NCI-H446 (cell line): ENCODE measurements around the gene FAM20C.

Experiments
- DNase-seq, 2 experiments: peaks; one replicate each; lab custom pipeline; 2025; lab: John Stamatoyannopoulos, UW

FAM20C gene

DNA sequence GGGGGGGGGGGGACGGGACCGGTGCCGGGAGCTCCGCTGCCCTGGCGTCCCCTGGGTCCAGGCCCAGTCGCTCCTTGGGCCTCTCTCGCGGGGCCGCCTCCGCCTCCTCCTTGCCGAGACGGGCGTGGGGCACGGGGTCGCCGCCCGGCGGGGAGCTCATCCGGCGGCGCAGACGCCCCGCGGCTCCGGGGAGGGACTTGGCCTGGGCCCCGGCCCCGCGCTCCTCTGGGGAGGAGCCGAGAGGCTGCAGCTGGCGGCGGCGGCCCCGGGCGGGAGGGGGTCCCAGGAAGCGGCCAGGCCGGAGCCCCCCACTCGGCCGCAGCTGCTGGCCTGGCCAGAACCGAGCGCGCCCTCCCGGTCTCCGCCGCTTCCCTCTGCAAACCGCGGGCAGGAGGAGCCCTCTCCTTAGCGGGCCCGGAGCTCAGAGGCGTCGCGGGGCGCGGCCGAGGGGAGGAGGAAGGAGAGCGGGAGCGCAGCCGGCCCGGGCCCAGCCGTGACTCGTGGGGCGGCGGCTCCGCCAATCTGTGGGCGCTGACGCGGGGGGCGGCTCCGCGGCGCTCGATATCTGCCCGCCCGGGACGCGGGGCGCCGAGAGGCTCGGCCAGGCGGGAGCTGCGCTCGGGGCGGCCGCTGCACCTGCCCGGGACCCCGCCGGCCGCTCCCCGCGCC, at the start of gene FAM20C:
Gene FAM20C, plus strand, starts transcription at position 591 of the 669 bp plus-strand sequence. CDS start 629 bp downstream, outside the sequence.
- peak; percentile 59 to 80 for DNase-seq

GRCh38 chr7:143145-143751, 49.1 kb upstream of the FAM20C start:
- DNase-seq: no peak

DNA sequence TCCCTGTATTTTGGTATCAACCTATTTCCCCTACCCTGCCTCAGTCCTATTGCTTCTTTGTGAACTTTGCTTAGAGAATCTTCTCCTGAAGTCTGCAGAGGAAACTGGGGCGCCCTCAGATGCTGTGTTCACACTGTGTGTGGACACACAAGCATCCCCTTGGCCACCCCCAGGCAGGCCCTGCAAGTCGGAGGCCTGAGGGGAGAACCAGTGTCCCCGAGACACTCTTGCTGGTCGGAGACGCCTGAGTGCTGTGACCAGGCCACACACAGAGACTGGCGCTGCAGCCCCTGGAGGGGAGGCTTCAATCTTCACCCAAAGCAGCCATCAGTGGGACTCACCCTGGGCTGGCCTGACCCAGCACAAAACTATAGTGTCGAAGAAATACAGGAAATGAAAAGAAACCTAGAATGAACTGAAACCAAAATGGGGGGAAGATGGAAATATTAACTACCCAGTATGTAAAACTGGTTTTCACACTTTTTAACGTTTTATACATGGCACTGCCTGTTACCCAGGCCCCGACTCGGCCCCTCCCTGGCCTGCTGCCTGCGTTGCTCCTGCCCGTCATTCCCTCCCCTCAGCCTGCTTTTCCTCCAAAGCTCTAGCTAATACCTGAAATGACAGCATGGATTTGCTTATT, 48.4 kb upstream of the FAM20C start:
- DNase-seq: no peak

GRCh38 chr7:144454-144826, 47.9 kb upstream of the FAM20C start:
- DNase-seq: no peak

- DNase-seq: no peak
These were observed 46.5 kb upstream of the FAM20C start for GRCh38 chr7:145863-146262.

GRCh38 chr7:148543-148931, 43.8 kb upstream of the FAM20C start:
- no peak for DNase-seq

GRCh38 chr7:148932-149790, 43.2 kb upstream of the FAM20C start:
- DNase-seq: peak; percentile 96 to 99

DNA sequence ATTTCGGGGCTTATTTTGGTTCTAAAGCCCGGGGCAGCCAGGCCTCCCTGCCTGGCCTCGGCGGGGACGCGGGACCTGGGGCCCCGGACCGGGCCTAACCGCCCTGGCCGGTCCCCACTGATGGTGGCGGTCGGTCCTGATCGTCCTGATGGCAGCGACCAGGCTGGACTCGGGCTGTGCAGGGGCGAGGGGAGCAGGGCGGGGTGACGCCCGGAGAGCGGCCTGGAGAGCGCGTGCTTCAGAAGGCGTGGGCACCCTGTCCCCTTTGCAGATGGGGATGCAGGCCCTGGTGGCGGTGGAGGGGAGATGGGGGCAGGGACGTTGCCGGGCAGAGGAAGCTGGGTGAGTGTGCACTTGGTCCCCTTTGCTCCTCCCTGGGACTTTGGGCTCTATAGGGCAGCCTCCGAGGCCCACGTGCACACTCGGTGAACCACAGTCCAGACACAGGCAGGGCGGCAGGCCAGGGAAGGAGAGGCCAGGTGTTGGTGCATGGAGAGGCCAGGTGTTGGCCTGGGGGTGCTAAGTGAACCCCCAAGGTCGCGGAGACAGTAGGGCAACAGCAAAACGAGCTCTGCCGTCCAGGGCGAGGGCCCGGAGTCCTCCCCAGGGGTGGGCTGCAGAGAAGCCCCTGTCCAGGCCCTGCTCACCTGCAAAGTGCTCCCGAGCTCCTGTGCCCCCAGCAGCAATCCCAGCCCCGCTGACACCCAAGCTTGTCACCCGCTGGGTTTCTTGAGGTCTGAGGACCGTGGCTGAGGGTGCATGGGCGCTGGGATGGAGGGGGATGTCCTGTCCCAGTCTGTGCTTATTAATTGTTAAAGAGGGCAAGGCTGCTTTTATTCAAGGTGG, 42.4 kb upstream of the FAM20C start:
- peak in 1 of 2 experiments; percentile 42 for DNase-seq

DNA sequence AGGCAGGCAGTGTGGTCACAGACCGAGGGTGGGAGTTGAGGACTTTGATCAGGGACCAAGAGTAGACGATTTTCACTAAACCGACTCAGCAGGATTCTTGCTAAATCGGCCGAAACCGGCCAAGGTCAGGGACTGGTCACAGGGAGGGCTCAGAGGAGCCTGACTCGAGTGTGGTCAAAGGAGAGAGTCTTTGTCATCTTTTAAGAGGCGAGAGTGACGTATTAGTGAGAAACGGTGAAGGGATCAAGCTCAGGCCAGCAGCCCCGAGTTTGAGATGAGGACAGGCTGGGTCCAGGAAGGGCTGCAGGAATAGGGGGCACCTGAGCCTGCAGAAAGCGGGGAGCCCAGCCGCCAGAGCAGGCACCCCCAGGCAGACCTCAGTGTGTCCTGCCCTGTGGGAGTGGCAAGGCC, 41.6 kb upstream of the FAM20C start:
- no peak for DNase-seq

DNA sequence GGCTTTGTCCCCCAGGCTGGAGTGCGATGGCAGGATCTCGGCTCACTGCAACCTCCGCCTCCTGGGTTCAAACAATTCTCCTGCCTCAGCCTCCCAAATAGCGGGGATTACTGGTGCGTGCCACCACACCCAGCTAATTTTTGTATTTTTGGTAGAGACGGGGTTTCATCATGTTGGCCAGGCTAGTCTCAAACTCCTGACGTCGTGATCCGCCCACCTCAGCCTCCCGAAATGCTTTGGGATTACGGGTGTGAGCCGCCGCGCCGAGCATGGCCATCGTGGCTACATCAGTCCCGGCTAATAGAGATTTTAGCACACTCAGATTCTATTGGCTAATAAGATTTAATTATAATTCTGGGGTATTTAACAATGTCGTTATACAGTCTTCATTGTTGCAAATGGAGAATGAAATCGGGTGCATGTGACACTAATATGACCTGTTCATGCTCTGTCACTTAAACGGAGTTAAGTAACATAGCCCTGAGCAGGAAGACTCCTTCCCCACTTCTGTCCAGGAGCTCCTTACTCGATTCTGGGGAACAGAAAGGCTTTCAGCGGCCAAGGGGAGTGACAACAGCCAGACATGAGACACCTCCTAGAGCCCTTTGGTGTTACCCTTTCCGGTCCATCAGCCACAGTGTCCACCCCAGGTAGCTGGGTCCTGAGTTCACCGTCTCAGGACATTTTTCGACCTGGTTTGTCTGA, 40.9 kb upstream of the FAM20C start:
- DNase-seq: no peak

DNA sequence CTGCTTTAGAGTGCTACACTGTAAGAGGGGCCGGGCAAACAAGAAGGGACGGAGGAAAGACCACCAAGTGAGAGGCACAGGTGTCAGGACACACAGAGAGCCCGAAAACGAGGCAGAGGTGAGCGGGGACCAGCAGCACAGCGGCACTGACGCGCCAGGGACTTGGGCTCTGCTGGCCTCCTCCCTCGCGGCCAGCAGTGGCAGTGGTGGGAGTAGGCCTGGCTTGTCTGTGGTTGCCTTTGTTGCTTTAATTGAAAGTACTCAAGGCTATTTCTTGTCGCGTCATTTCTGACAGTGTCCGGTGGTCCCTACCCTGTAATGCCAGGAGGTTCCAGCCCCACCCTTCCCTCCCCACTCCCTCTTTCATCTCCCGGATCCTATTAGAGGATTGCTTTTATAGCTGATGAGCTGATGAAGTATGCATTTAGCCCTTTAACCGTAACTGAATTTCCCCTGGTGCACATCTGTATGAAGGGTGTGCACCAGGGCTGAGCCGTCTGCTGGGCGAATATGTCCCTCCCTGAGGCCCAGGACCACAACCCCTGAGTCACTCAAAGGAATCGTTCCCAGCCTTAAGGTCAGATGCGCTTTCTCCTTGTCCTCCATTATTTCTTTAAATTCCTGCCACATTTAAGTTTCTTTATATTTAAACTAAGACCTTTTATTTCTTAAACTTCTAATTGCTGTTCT, 39.5 kb upstream of the FAM20C start:
- DNase-seq: no peak

- DNase-seq: no peak
These were observed 38.8 kb upstream of the FAM20C start for GRCh38 chr7:153604-154003.

GRCh38 chr7:154096-154799, 38.1 kb upstream of the FAM20C start:
- no peak for DNase-seq

- DNase-seq: no peak
These were observed 36.9 kb upstream of the FAM20C start for GRCh38 chr7:155469-155900.

GRCh38 chr7:156111-157007, 36.0 kb upstream of the FAM20C start:
- no peak for DNase-seq

DNA sequence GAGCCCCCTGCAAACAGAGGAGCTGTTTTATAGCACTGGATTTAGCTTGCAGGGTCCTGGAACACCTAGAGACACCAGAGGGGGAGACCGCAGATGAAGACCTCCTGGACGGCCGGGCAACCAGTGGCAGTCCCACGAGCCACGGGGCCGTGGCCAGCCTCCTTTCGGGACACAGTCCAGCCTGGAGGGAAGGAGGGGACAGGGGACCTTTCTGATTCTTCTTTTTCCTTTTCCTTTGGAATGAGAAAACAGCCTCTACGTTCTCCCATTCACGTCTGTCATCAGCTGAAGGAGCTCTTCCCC, 35.4 kb upstream of the FAM20C start:
- no peak for DNase-seq

GRCh38 chr7:157771-158625, 34.4 kb upstream of the FAM20C start:
- no peak for DNase-seq

- no peak for DNase-seq
These were observed 33.6 kb upstream of the FAM20C start for GRCh38 chr7:158771-159170.
